ENCODE data around the gene ABCB7.
"Not testable (repeated sequence)": the region's sequence is repeated elsewhere in the genome, so short reads cannot be mapped to it uniquely, and the experiment has no call there.

DNA sequence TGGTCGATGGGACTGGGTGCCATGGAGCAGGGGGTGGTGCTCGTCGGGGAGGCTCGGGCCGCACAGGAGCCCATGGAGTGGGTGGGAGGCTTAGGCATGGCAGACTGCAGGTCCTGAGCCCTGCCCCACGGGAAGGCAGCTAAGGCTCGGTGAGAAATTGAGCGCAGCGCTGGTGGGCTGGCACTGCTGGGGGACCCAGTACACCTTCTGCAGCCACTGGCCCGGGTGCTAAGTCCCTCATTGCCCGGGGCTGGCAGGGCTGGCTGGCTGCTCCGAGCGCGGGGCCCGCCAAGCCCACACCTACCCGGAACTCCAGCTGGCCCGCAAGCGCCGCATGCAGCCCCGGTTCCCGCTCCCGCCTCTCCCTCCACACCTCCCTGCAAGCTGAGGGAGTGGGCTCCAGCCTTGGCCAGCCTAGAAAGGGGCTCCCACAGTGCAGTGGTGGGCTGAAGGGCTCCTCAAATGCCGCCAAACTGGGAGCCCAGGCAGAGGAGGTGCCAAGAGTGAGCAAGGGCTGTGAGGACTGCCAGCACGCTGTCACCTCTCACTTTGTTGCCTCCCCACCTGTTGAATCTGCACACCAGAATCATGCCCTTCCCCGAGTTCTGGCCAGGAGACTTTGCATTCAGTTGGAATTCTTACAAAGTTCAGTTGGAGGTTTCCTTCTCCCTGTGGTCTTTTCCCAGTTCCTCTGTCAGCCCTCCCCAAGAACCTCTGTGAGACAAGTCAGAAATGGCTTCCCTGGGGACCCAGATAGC, 23.6 kb upstream of the ABCB7 start:
- TF ChIP-seq CTCF, POLR2A (IDR thresholded peaks at IDR 0.05): not testable (repeated sequence)
